WTC11 (cell line): ENCODE measurements around the gene LCN12. TPM values are rescaled to one million over a fixed set of nuclear protein-coding genes. Genes with fewer than 3 reads are reported as not detected.

Experiments used
- ATAC-seq: fragments of 200-7000 bp; cut with Tn5 transposase; 2 replicates; pipeline ENCODE4 v1.10.0; 2021; ENCODE audit warnings: mild to moderate bottlenecking, moderate library complexity
- CTCF ChIA-PET: fragments of 300-600 bp; sonication (Branson Sonifier 250); formaldehyde crosslinking; loops from one replicate; lab custom pipeline; 2021; ENCODE audit warnings: antibody characterized with exemption; lab: Charles Lee
- POLR2A ChIA-PET: fragments of 350-600 bp; sonication (Branson Sonifier 250); formaldehyde crosslinking; loops from one replicate; lab custom pipeline; 2021; ENCODE audit warnings: antibody characterized with exemption; lab: Charles Lee
- DNase-seq: peaks from one replicate; pipeline ENCODE4 v3.0.0; 2021; ENCODE audit warnings: low spot score
- H3K27ac Mint-ChIP-seq: 2 replicates; pipeline ENCODE4 v1.8.0; 2021; ENCODE audit warnings: mixed read lengths
- H3K27me3 Mint-ChIP-seq: 2 replicates; pipeline ENCODE4 v1.8.0; 2021; ENCODE audit warnings: low read depth, mild to moderate bottlenecking, moderate library complexity, mixed read lengths
- H3K36me3 Mint-ChIP-seq: 2 replicates; pipeline ENCODE4 v1.8.0; 2021; ENCODE audit warnings: mixed read lengths
- H3K4me1 Mint-ChIP-seq: 2 replicates; pipeline ENCODE4 v1.8.0; 2022; ENCODE audit warnings: mixed read lengths
- H3K4me3 Mint-ChIP-seq: 2 replicates; pipeline ENCODE4 v1.8.0; 2021; ENCODE audit warnings: mild to moderate bottlenecking, moderate library complexity, mixed read lengths
- H3K9me3 Mint-ChIP-seq: 2 replicates; pipeline ENCODE4 v1.8.0; 2021; ENCODE audit warnings: mixed read lengths
- ARID4B ChIP-seq: sonication (generic); formaldehyde crosslinking; IDR thresholded peaks from 2 replicates; pipeline ENCODE4 v1.8.0; 2023; ENCODE audit warnings: missing genetic modification reagents, mild to moderate bottlenecking, borderline replicate concordance
- CDX4 ChIP-seq: fragments of 250-450 bp; sonication (Bioruptor Pico); IDR thresholded peaks from 2 replicates; pipeline ENCODE4 v1.9.0; 2021; ENCODE audit warnings: moderate library complexity, mild to moderate bottlenecking, inconsistent platforms, borderline replicate concordance
- FOXJ3 ChIP-seq: sonication (generic); formaldehyde crosslinking; IDR thresholded peaks from 2 replicates; pipeline ENCODE4 v1.9.0; 2021; ENCODE audit warnings: missing genetic modification reagents, mild to moderate bottlenecking, borderline replicate concordance
- GABPB1 ChIP-seq: sonication (generic); formaldehyde crosslinking; IDR thresholded peaks from 2 replicates; pipeline ENCODE4 v1.8.1; 2023; ENCODE audit warnings: mild to moderate bottlenecking, missing genetic modification reagents
- GRHL2 ChIP-seq: fragments of 250-450 bp; sonication (Bioruptor Pico); IDR thresholded peaks from 2 replicates; pipeline ENCODE4 v1.8.0; 2022; ENCODE audit warnings: mild to moderate bottlenecking, moderate library complexity; ENCODE audit not compliant: insufficient replicate concordance, severe bottlenecking
- RELA ChIP-seq: sonication (generic); formaldehyde crosslinking; IDR thresholded peaks from 2 replicates; pipeline ENCODE4 v1.8.1; 2022; ENCODE audit warnings: missing genetic modification reagents, mild to moderate bottlenecking, borderline replicate concordance
- ZBTB21 ChIP-seq: sonication (generic); formaldehyde crosslinking; IDR thresholded peaks from 2 replicates; pipeline ENCODE4 v1.8.1; 2023; ENCODE audit warnings: mild to moderate bottlenecking, missing genetic modification reagents, borderline replicate concordance
- ZNF138 ChIP-seq: sonication (generic); formaldehyde crosslinking; conservative IDR thresholded peaks from 2 replicates; pipeline ENCODE4 v1.8.1; 2022; ENCODE audit warnings: mild to moderate bottlenecking, moderate library complexity, missing genetic modification reagents
- ZNF317 ChIP-seq: sonication (generic); formaldehyde crosslinking; IDR thresholded peaks from 2 replicates; pipeline ENCODE4 v1.8.1; 2023; ENCODE audit warnings: low read depth, mild to moderate bottlenecking, moderate library complexity, missing genetic modification reagents, borderline replicate concordance
- ZNF671 ChIP-seq: fragments of 250-450 bp; sonication (Bioruptor Pico); IDR thresholded peaks from 2 replicates; pipeline ENCODE4 v1.8.0; 2021; ENCODE audit warnings: mild to moderate bottlenecking
- total RNA-seq: library from RNA; stranded (reverse); gene quantifications from 3 replicates; pipeline ENCODE4 v1.2.3, GENCODE V29; 2021

LCN12 gene
- total RNA-seq, 1 experiment from 2014 or later, result 1.9 TPM

GRCh38 chr9:136983167-136983566, 31.1 kb downstream of the LCN12 start (continued):
- TF ChIP-seq ARID4B (CRISPR knock-in tag), result no peak
- TF ChIP-seq ZNF671 (CRISPR knock-in tag), result no peak
- TF ChIP-seq CDX4 (CRISPR knock-in tag), result no peak
- no peak for TF ChIP-seq RELA (CRISPR knock-in tag)
- TF ChIP-seq FOXJ3 (CRISPR knock-in tag), result no peak

GRCh38 chr9:136983656-136984314, 31.7 kb downstream of the LCN12 start:
- CTCF ChIA-PET, result no interaction called here
- DNase-seq (no peak), ATAC-seq (no peak)
- Mint-ChIP-seq H3K27ac (peak overlapping the region; percentile 4), H3K4me1 (no peaks in the 10 kb centered on the region), H3K9me3 (no peaks in the 10 kb centered on the region), H3K27me3 (peaks cover 31% of the 10 kb centered on the region), H3K4me3 (no peak overlapping the region), H3K36me3 (no peaks in the 10 kb centered on the region)
- POLR2A ChIA-PET, result no interaction called here
- TF ChIP-seq ZBTB21 (CRISPR knock-in tag), result no peak
- TF ChIP-seq GRHL2 (CRISPR knock-in tag), result no peak
- no peak for TF ChIP-seq ZNF317 (CRISPR knock-in tag)

GRCh38 chr9:136984464-136985026, 32.5 kb downstream of the LCN12 start:
- ChIA-PET CTCF (interaction anchor here (0.7 to 3.2 kb wide), 12 partner anchors 9 to 184 kb away, joined by 3 to 24 read pairs (median 4); no protein-coding TSS in a partner anchor), POLR2A (interaction anchor here (0.6 to 1.2 kb wide), 3 partner anchors 37 to 103 kb away, joined by 3 to 5 read pairs (median 4); no protein-coding TSS in a partner anchor)
- peak overlapping the region; percentile 49; the same call in 1 of the 2 replicates for H3K4me3 Mint-ChIP-seq

More at GRCh38 chr9:136984464-136985026, 32.5 kb downstream of the LCN12 start:
- no peak overlapping the region for H3K27ac Mint-ChIP-seq
- no peak for TF ChIP-seq ZNF138 (CRISPR knock-in tag)
- no peak for TF ChIP-seq GABPB1 (CRISPR knock-in tag)
- no peak for TF ChIP-seq ARID4B (CRISPR knock-in tag)
- TF ChIP-seq GRHL2 (CRISPR knock-in tag), result no peak
- no peak for TF ChIP-seq CDX4 (CRISPR knock-in tag)
- TF ChIP-seq, all 79 proteins: peak for 0
- peak; percentile 53 for ATAC-seq
- H3K36me3 Mint-ChIP-seq, result no peaks in the 10 kb centered on the region
- no peaks in the 10 kb centered on the region for H3K9me3 Mint-ChIP-seq
- H3K4me1 Mint-ChIP-seq, result no peaks in the 10 kb centered on the region
- DNase-seq, result peak; percentile 49
- peaks cover 34% of the 10 kb centered on the region for H3K27me3 Mint-ChIP-seq
